Mesenteric fat pad (tissue), 1 donor: ENCODE measurements around the gene CNPY3. TPM values are rescaled to one million over a fixed set of nuclear protein-coding genes. Genes with fewer than 3 reads are reported as not detected.

Experiments used
- DNase-seq: peaks from one replicate; pipeline ENCODE4 v3.0.0-alpha.2; 2020; ENCODE audit warnings: low spot score
- total RNA-seq: library from RNA; stranded (reverse); fragmentation: NEBNext Ultra II Directional; extraction: Animal tissue kit (Norgen Biotek cat#: 25700); gene quantifications from one replicate; pipeline ENCODE4 v1.2.1, GENCODE V29; 2021
- donor health status: DM: yes; HTN: yes; CAD: no.

CNPY3 gene
- total RNA-seq, 1 donor from 2014 or later: 27.4 TPM

GRCh38 chr6:42958125-42958524 lies 28.8 kb downstream of the CNPY3 start:
- no peak for DNase-seq

GRCh38 chr6:42959917-42960242 lies 30.6 kb downstream of the CNPY3 start:
- DNase-seq: no peak

- DNase-seq: no peak
Observed at GRCh38 chr6:42960243-42961019, 31.2 kb downstream of the CNPY3 start, which contains the start of gene GNMT. Gene GNMT (plus strand): TSS chr6:42960754. CDS start chr6:42960768, 14 bp downstream.

GRCh38 chr6:42961020-42961470 lies 31.8 kb downstream of the CNPY3 start:
- DNase-seq: no peak

GRCh38 chr6:42962096-42962495 lies 32.8 kb downstream of the CNPY3 start:
- DNase-seq: no peak

GRCh38 chr6:42962502-42963178 lies 33.4 kb downstream of the CNPY3 start:
- DNase-seq: no peak

- no peak for DNase-seq
Observed at GRCh38 chr6:42963179-42963854, 34.0 kb downstream of the CNPY3 start.

GRCh38 chr6:42963855-42964605 lies 34.8 kb downstream of the CNPY3 start:
- no peak for DNase-seq

- no peak for DNase-seq
Observed at GRCh38 chr6:42966571-42966970, 37.3 kb downstream of the CNPY3 start.

- peak; percentile 82 for DNase-seq
Observed at GRCh38 chr6:42967228-42967627, 37.9 kb downstream of the CNPY3 start.

- no peak for DNase-seq
Observed at GRCh38 chr6:42968126-42968701, 38.9 kb downstream of the CNPY3 start.

- no peak for DNase-seq
Observed at GRCh38 chr6:42968783-42969182, 39.5 kb downstream of the CNPY3 start.

GRCh38 chr6:42969431-42969830 lies 40.2 kb downstream of the CNPY3 start:
- DNase-seq: no peak

- DNase-seq: no peak
Observed at GRCh38 chr6:42969934-42970333, 40.7 kb downstream of the CNPY3 start.

GRCh38 chr6:42970871-42971612 lies 41.8 kb downstream of the CNPY3 start:
- no peak for DNase-seq

- no peak for DNase-seq
Observed at GRCh38 chr6:42971746-42972327, 42.6 kb downstream of the CNPY3 start.

GRCh38 chr6:42973926-42974325 lies 44.6 kb downstream of the CNPY3 start:
- no peak for DNase-seq

- DNase-seq: no peak
Observed at GRCh38 chr6:42974919-42975505, 45.7 kb downstream of the CNPY3 start.

- no peak for DNase-seq
Observed at GRCh38 chr6:42978487-42978838, 49.2 kb downstream of the CNPY3 start.
